ENCODE results near the gene P2RY2. TPM values are rescaled to one million over a fixed set of nuclear protein-coding genes. Genes with fewer than 3 reads are reported as not detected.

P2RY2 gene
- not detected in 2 replicates for polyA plus RNA-seq (2014; cell fraction: cytosol; rRNA removed)
- not detected in 2 replicates for polyA plus RNA-seq (2014; cell fraction: nucleus; rRNA removed)

GRCh38 chr11:73218106-73218829 lies at the start of gene P2RY2:
Gene P2RY2 (plus strand): TSS chr11:73218281. CDS start chr11:73234160, 15,879 bp downstream.
- DNase-seq (ENCODE audit: low spot score): no peak

GRCh38 chr11:73168925-73169579 lies 49.0 kb upstream of the P2RY2 start:
- no peak for DNase-seq (ENCODE audit: low spot score)

- no peak for DNase-seq (ENCODE audit: low spot score)
Measured at GRCh38 chr11:73170140-73170539, 47.9 kb upstream of the P2RY2 start.

GRCh38 chr11:73171436-73172161 lies 46.5 kb upstream of the P2RY2 start:
- no peak for DNase-seq (ENCODE audit: low spot score)

GRCh38 chr11:73172992-73173656 lies 45.0 kb upstream of the P2RY2 start:
- no peak for DNase-seq (ENCODE audit: low spot score)

GRCh38 chr11:73173755-73174494 lies 44.2 kb upstream of the P2RY2 start:
- no peak for DNase-seq (ENCODE audit: low spot score)

- no peak for DNase-seq (ENCODE audit: low spot score)
Measured at GRCh38 chr11:73174495-73174791, 43.6 kb upstream of the P2RY2 start.

- no peak for DNase-seq (ENCODE audit: low spot score)
Measured at GRCh38 chr11:73175551-73176144, 42.4 kb upstream of the P2RY2 start.

GRCh38 chr11:73176145-73176873 lies 41.8 kb upstream of the P2RY2 start:
- DNase-seq (ENCODE audit: low spot score): no peak

GRCh38 chr11:73176874-73177155 lies 41.3 kb upstream of the P2RY2 start:
- no peak for DNase-seq (ENCODE audit: low spot score)

- no peak for DNase-seq (ENCODE audit: low spot score)
Measured at GRCh38 chr11:73177380-73177777, 40.7 kb upstream of the P2RY2 start.

GRCh38 chr11:73177778-73178539 lies 40.1 kb upstream of the P2RY2 start:
- DNase-seq (ENCODE audit: low spot score): peak; percentile 66

- no peak for DNase-seq (ENCODE audit: low spot score)
Measured at GRCh38 chr11:73178681-73179080, 39.4 kb upstream of the P2RY2 start.

- no peak for DNase-seq (ENCODE audit: low spot score)
Measured at GRCh38 chr11:73182824-73183321, 35.2 kb upstream of the P2RY2 start.

- peak; percentile 67 for DNase-seq (ENCODE audit: low spot score)
Measured at GRCh38 chr11:73184953-73185671, 33.0 kb upstream of the P2RY2 start.

- DNase-seq (ENCODE audit: low spot score): no peak
Measured at GRCh38 chr11:73185680-73186293, 32.3 kb upstream of the P2RY2 start.

GRCh38 chr11:73186294-73186850 lies 31.7 kb upstream of the P2RY2 start:
- no peak for DNase-seq (ENCODE audit: low spot score)

- no peak for DNase-seq (ENCODE audit: low spot score)
Measured at GRCh38 chr11:73186886-73187285, 31.2 kb upstream of the P2RY2 start.
